GM12878 (cell line): ENCODE results near the gene ABCB9. TPM values are rescaled to one million over a fixed set of nuclear protein-coding genes. Genes with fewer than 3 reads are reported as not detected.

Source experiments
- BACH1 ChIP-seq: fragments of 450-650 bp; IDR thresholded peaks from 2 replicates; pipeline ENCODE4 v1.6.1; 2017; ENCODE audit warnings: mild to moderate bottlenecking, borderline replicate concordance
- BHLHE40 ChIP-seq, 2 experiments: fragments of 450-650 bp in 1 of 2; IDR thresholded peaks; 2 replicates each; pipeline ENCODE4 v1.6.1; 2011 to 2017; ENCODE audit warnings: low read depth in 2 of 2, borderline replicate concordance in 1 of 2, improper control_type of control experiment in 1 of 2, low read length in 1 of 2, mild to moderate bottlenecking in 1 of 2
- CHD2 ChIP-seq: IDR thresholded peaks from 2 replicates; pipeline ENCODE4 v1.6.1; 2011; ENCODE audit warnings: low read depth, low read length, improper control_type of control experiment, borderline replicate concordance
- EED ChIP-seq: sonication (generic); IDR thresholded peaks from 2 replicates; pipeline ENCODE4 v1.6.1; 2016; ENCODE audit warnings: antibody characterized with exemption, low read depth
- ESRRA ChIP-seq: IDR thresholded peaks from 2 replicates; pipeline ENCODE4 v1.6.1; 2012; ENCODE audit warnings: mild to moderate bottlenecking, low read length, improper control_type of control experiment
- ETV6 ChIP-seq, 2 experiments: fragments of 450-650 bp in 1 of 2; IDR thresholded peaks in 1 of 2; conservative IDR thresholded peaks in 1 of 2; 2 replicates each; pipeline ENCODE4 v1.6.1; 2014; ENCODE audit warnings: antibody characterized with exemption in 1 of 2, borderline replicate concordance in 1 of 2, low read depth in 1 of 2, mild to moderate bottlenecking in 1 of 2, moderate library complexity in 1 of 2
- HDAC6 ChIP-seq: fragments of 200-600 bp; sonication (generic); IDR thresholded peaks from one replicate; pipeline ENCODE4 v1.8.0; 2017; ENCODE audit warnings: antibody characterized with exemption; ENCODE audit not compliant: unreplicated experiment
- MTA3 ChIP-seq: IDR thresholded peaks from 2 replicates; pipeline ENCODE4 v1.6.1; 2012; ENCODE audit warnings: low read length, inconsistent platforms, borderline replicate concordance
- RBBP5 ChIP-seq: fragments of 200-600 bp; sonication (generic); conservative IDR thresholded peaks from 2 replicates; pipeline ENCODE4 v1.6.1; 2016
- SRF ChIP-seq, 2 experiments: IDR thresholded peaks; 2 replicates each; pipeline ENCODE4 v1.6.1; 2011; ENCODE audit warnings: low read depth in 2 of 2, low read length in 2 of 2, mild to moderate bottlenecking in 1 of 2, moderate library complexity in 1 of 2
- SUZ12 ChIP-seq: fragments of 200-600 bp; sonication (generic); IDR thresholded peaks from one replicate; pipeline ENCODE4 v1.6.1; 2018; ENCODE audit warnings: antibody characterized with exemption, mild to moderate bottlenecking; ENCODE audit not compliant: unreplicated experiment
- TAF1 ChIP-seq: IDR thresholded peaks from 2 replicates; pipeline ENCODE4 v1.6.1; 2011; ENCODE audit warnings: mild to moderate bottlenecking, low read depth, low read length, borderline replicate concordance
- TARDBP ChIP-seq: IDR thresholded peaks from 2 replicates; pipeline ENCODE4 v1.6.1; 2016; ENCODE audit warnings: borderline replicate concordance
- TCF3 ChIP-seq: IDR thresholded peaks from 2 replicates; pipeline ENCODE4 v1.6.1; 2012; ENCODE audit warnings: low read depth, mild to moderate bottlenecking, low read length, borderline replicate concordance; ENCODE audit not compliant: insufficient read depth
- YY1 ChIP-seq: IDR thresholded peaks from 2 replicates; pipeline ENCODE4 v1.6.1; 2011; ENCODE audit warnings: low read depth, mild to moderate bottlenecking, low read length
- ZNF207 ChIP-seq: fragments of 450-650 bp; IDR thresholded peaks from 2 replicates; pipeline ENCODE4 v1.6.1; 2014; ENCODE audit warnings: antibody characterized with exemption, mild to moderate bottlenecking, borderline replicate concordance
- polyA plus RNA-seq, 11 experiments: library from polyadenylated mRNA; depleted of rRNA in 4 of 11; unstranded in 6 of 11; stranded (reverse) in 5 of 11; fragments of >200 nt; fragmentation: Nextera tagmentation in 4 of 11; fragmentation: Illumina TruSeq in 1 of 11; extraction: Ambion mirVana in 4 of 11; extraction: Trizol in 1 of 11; gene quantifications; 1 replicate in 1 of 11; 2 replicates in 10 of 11; pipeline versions ENCODE4 v1.2.1 to v1.2.3, GENCODE V29; 2011 to 2016; ENCODE audit warnings: inconsistent platforms in 2 of 11, missing spikeins in 2 of 11, low read depth in 1 of 11
- total RNA-seq, 4 experiments: library from RNA; depleted of rRNA in 3 of 4; stranded (reverse); fragments of >200 nt in 3 of 4; fragmentation: Illumina TruSeq in 1 of 4; extraction: Trizol in 1 of 4; gene quantifications; 2 replicates each; pipeline versions ENCODE4 v1.2.1 to v1.2.3, GENCODE V29; 2013 to 2021
- TF ChIP-seq, protein P1 (sequence below): IDR thresholded peaks from 2 replicates; pipeline ENCODE4 v1.6.1; 2012; ENCODE audit warnings: low read depth, low read length, improper control_type of control experiment
- TF ChIP-seq, protein P2 (sequence below): fragments of 450-650 bp; formaldehyde crosslinking; IDR thresholded peaks from 2 replicates; pipeline ENCODE4 v1.5.0; 2022; ENCODE audit warnings: mild to moderate bottlenecking, missing genetic modification characterization
- TF ChIP-seq, protein P3 (sequence below): fragments of 450-650 bp; IDR thresholded peaks from 2 replicates; pipeline ENCODE4 v1.6.1; 2017; ENCODE audit warnings: low read depth, mild to moderate bottlenecking, moderate library complexity

The ABCB9 gene
- total and polyA plus RNA-seq, 10 of the 15 experiments (the other 5 are each of a cell fraction or from before 2014, with no cell fraction given), result 0.37 to 4.9 (median 3.1) TPM

DNA sequence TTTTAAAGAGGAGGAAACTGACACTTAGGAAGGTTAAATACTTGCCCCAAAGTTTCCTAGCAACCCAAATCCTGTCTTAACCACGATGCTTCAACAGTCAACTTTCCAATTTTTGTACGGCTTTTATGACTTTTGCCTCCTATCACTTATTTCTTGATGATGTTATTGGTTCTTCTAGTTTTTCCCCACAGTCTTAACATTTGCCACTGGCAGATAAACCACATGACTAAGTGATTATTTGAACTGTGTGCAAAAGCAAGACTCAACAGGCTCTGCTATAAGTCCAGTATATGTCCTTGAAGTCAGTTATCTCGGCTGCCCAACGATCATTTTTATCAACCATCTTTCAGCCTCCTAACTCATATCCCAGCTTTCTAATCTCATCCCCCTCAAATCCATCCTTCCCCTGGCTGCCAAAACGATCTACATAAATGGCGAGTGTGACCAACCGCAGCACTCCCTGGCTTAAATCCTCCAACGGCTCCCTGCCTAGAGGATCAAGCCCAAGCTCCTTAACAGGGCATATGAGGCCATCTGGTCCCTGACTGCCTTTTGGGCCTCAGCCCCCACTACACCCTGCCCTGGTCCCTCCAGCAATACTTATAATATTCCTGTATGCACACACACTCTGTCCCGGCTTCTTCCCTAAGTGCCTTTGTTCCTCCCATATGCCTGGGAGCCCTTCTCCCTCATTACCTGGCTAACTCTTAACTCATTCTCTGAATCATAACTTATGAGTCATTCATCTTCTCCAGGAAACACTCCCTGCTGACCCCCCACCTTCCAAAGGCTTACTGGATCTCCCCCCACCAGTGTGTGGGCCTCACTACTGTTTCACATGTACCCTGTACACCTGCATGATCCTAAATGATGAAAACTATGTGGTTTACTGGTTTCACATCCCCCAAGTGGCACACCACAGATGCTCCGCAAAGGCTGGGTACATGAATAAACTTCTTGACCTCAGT, 79.1 kb downstream of the ABCB9 start (continued):
- no peak for TF ChIP-seq HDAC6
- peak; percentile 74 to 77; a peak in 3 of 4 replicates for TF ChIP-seq BHLHE40 (IDR thresholded peaks at IDR 0.05; ENCODE audit: borderline replicate concordance in 1 of 2, low read depth in 2 of 2, low read length in 1 of 2)
- peak; percentile 93 for TF ChIP-seq MTA3
- TF ChIP-seq, protein P1, sequence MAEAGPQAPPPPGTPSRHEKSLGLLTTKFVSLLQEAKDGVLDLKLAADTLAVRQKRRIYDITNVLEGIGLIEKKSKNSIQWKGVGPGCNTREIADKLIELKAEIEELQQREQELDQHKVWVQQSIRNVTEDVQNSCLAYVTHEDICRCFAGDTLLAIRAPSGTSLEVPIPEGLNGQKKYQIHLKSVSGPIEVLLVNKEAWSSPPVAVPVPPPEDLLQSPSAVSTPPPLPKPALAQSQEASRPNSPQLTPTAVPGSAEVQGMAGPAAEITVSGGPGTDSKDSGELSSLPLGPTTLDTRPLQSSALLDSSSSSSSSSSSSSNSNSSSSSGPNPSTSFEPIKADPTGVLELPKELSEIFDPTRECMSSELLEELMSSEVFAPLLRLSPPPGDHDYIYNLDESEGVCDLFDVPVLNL, result no peak
- TF ChIP-seq, protein P2, sequence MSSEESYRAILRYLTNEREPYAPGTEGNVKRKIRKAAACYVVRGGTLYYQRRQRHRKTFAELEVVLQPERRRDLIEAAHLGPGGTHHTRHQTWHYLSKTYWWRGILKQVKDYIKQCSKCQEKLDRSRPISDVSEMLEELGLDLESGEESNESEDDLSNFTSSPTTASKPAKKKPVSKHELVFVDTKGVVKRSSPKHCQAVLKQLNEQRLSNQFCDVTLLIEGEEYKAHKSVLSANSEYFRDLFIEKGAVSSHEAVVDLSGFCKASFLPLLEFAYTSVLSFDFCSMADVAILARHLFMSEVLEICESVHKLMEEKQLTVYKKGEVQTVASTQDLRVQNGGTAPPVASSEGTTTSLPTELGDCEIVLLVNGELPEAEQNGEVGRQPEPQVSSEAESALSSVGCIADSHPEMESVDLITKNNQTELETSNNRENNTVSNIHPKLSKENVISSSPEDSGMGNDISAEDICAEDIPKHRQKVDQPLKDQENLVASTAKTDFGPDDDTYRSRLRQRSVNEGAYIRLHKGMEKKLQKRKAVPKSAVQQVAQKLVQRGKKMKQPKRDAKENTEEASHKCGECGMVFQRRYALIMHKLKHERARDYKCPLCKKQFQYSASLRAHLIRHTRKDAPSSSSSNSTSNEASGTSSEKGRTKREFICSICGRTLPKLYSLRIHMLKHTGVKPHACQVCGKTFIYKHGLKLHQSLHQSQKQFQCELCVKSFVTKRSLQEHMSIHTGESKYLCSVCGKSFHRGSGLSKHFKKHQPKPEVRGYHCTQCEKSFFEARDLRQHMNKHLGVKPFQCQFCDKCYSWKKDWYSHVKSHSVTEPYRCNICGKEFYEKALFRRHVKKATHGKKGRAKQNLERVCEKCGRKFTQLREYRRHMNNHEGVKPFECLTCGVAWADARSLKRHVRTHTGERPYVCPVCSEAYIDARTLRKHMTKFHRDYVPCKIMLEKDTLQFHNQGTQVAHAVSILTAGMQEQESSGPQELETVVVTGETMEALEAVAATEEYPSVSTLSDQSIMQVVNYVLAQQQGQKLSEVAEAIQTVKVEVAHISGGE (CRISPR knock-in tag), result no peak
- TF ChIP-seq ETV6 (conservative IDR thresholded peaks at IDR 0.05 in 1 of 2, IDR thresholded peaks at IDR 0.05 in 1 of 2; ENCODE audit: borderline replicate concordance in 1 of 2, low read depth in 1 of 2), result peak in 1 of 2 experiments; percentile 93; a peak in 2 of 4 replicates
- TF ChIP-seq SRF (IDR thresholded peaks at IDR 0.05; ENCODE audit: low read depth in 2 of 2, low read length in 2 of 2), result no peak
- no peak for TF ChIP-seq TAF1
- no peak for TF ChIP-seq ESRRA
- no peak for TF ChIP-seq RBBP5
- TF ChIP-seq ZNF207, result no peak
- no peak for TF ChIP-seq BACH1
- TF ChIP-seq, protein P3, sequence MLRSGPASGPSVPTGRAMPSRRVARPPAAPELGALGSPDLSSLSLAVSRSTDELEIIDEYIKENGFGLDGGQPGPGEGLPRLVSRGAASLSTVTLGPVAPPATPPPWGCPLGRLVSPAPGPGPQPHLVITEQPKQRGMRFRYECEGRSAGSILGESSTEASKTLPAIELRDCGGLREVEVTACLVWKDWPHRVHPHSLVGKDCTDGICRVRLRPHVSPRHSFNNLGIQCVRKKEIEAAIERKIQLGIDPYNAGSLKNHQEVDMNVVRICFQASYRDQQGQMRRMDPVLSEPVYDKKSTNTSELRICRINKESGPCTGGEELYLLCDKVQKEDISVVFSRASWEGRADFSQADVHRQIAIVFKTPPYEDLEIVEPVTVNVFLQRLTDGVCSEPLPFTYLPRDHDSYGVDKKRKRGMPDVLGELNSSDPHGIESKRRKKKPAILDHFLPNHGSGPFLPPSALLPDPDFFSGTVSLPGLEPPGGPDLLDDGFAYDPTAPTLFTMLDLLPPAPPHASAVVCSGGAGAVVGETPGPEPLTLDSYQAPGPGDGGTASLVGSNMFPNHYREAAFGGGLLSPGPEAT, result peak; percentile 72
- no peak; the same call in 1 of the 2 replicates for TF ChIP-seq TARDBP
- TF ChIP-seq EED, result peak; percentile 100
- no peak for TF ChIP-seq SUZ12
- TF ChIP-seq CHD2, result 0 out of 2 replicates have a peak, but pooled peaks have one; percentile 56
- TF ChIP-seq TCF3, result peak; percentile 91
- no peak for TF ChIP-seq YY1
